HG03108 (cell line): ENCODE measurements around the gene MATR3.
"Not testable (repeated sequence)": the region's sequence is repeated elsewhere in the genome, so short reads cannot be mapped to it uniquely, and the experiment has no call there.

Experiments
- ATAC-seq: cut with Tn5 transposase; IDR thresholded peaks from one replicate; pipeline ENCODE4 v1.9.1; 2021; ENCODE audit warnings: moderate library complexity; ENCODE audit not compliant: unreplicated experiment

Gene MATR3, protein sequence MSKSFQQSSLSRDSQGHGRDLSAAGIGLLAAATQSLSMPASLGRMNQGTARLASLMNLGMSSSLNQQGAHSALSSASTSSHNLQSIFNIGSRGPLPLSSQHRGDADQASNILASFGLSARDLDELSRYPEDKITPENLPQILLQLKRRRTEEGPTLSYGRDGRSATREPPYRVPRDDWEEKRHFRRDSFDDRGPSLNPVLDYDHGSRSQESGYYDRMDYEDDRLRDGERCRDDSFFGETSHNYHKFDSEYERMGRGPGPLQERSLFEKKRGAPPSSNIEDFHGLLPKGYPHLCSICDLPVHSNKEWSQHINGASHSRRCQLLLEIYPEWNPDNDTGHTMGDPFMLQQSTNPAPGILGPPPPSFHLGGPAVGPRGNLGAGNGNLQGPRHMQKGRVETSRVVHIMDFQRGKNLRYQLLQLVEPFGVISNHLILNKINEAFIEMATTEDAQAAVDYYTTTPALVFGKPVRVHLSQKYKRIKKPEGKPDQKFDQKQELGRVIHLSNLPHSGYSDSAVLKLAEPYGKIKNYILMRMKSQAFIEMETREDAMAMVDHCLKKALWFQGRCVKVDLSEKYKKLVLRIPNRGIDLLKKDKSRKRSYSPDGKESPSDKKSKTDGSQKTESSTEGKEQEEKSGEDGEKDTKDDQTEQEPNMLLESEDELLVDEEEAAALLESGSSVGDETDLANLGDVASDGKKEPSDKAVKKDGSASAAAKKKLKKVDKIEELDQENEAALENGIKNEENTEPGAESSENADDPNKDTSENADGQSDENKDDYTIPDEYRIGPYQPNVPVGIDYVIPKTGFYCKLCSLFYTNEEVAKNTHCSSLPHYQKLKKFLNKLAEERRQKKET

DNA sequence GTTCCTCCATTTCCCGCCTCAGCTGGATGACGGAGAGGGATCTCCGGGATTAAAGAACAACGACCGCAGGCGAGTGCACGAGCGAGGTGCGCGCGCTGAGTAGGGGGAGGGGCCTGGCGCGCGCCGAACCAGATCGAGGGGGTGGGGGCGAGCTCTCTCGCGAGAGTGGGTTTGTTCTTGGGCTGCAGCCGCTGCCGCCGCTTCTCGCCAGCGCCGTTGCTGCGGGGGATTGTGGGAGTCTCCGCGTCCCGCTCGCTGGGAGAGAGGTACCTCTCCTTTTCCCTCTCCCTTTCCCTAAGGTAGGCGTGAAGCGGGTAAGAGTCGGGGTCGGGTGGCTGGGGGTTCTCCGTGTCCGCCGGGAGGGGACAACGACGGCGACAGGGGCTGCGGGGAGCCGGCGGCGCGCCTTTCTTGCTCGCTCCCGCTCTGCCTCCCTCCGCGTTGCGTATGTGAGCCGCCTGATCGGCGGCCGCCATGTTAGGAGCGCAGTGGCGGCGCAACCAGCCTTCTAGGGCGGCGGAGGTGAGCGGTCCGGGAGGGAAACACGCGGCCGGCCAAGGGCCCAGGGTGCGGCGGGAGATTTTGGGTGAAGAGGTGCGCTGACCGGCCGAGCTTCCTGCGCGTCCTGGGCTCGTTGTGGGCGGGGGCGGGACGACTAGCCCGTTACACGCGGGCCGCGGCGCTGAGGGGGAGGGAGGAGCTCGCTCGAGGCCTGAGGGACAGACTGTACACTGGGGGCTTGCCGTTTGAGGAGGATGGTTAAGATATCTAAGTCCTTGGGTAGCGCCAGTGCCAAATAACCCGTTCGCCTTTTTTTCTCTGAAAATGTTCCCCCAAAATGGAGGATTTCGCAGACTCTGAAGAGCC is at the start of gene MATR3:
MATR3 (plus strand) TSS at position 234 of the 867 bp plus-strand sequence. CDS start 13,676 bp downstream, outside the sequence.
- peak; percentile 80 for ATAC-seq

DNA sequence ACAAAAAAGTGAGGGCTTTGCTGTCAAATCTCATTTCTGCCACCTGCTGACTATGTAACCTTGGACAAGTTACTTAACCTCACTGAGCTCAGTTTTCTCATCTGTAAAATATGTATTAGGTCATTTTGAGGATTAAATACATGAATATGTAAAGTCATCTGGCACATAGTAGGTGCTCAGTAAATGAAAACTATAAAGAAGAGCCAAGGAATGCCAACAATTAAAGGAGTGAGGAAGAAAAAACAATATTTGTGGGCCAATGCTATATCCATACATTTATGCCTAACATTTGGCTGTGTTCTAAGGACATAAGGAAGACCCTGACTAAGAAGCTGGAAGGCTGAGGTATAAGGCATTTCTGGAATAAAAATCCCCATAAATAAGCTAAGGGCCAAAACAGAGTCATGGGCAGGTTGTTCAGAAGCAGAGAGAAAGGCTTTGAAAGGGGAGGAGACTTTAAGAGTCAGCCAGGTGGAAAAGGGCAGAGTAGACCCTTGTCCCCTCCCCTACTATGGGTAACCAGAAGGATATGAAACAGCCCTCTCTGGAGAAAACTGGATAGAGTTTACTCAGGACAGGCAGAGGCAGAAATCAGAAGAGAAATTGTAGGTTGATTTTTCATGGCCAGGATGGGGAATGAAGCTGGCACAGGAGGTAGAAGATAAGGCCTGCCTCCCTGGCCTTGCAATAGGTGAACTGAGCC is 47.8 kb upstream of the MATR3 start:
- no peak for ATAC-seq

DNA sequence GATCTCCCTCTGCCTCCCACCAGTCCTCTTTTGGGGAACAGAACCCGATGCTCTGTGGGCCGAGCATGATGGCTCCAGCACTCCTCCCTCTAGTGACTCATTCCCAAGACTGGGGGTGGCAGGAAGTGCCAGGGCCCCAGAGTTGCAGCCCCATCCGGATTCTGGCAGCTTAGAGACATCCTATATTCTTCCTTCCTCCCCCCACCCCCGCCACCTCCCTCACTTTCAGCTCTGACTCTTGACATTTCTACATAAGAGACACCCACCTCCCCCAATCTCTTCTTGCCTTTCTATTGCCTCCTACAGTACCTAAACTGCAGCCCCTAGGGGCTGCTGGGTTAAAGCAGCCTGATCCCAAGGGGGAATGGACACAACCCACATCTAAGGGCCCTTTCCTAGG is 47.1 kb upstream of the MATR3 start:
- no peak for ATAC-seq

DNA sequence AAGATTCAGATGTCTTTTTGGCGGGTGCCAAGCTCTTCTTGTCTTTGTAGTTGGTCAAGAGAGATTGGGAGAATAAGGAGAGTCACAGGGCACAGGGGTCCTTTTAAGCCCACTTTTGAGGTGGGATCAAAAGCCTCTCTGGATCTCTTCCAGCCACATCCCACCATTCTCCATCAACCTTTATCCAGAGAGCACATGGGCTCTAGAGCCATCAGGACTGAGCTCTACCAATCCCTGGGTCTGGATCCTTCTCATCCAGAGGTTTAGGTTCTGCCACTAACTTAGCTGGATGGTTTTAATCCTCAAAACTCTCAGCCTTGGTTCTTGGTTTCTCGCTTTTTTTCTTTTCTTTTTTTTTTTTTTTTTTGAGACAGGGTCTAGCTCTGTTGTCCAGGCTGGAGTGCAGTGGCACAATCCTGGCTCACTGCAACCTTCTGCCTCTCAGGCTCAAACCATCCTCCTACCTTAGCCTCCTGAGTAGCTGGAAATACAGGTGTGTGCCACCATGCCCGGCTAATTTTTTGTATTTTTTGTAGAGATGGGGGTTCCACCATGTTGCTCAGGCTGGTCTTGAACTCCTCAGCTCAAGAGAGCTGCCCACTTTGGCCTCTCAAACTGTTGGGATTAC is 44.6 kb upstream of the MATR3 start:
- no peak for ATAC-seq

DNA sequence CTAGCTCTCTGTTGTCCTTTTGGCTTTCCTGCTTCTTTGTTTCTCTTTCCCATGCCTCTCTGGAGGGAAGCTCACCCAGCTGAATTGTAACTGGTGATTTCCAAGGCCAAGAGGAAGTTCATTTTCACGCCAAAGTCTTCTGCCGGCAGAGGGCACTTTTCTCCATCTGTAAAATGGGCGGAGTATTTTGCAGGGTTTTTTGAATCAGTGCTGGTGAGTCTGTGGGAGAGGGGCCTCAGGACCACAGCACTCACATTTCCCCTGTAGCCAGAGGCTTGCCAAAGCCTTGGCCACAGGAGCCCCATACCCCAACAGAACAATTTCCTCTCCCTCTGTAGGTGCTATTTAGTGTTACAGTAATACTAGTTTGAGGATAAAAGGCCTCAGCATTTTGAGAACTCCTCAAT is 42.3 kb upstream of the MATR3 start:
- ATAC-seq: no peak

DNA sequence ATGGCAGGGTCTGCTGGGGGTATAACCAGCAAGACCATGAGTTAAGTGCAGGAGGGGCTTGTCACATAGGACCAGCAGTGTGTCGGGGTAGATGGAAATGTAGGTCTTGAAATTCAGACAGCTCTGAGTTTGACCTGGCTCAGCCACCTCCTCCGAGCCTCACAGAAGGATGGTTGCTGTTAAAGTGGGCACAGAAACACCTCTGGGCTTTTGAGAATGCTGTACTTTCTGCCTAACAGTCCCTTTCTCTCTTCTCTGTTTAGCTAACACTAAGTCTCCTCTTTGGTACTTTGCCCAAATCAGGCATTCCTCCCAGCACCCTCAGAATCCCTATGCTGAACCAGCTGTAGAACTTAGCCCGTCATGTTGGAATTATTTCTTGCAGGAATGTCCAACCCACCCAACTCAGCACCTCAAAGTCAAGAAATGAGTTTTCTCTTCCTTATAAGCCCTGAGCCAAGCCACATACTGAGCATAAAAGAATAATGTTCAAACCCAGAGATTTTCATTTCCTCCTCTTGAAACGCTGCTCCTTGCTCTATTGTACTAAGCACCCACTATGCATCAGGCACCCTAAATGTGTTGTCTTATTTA is 41.7 kb upstream of the MATR3 start:
- ATAC-seq: no peak

DNA sequence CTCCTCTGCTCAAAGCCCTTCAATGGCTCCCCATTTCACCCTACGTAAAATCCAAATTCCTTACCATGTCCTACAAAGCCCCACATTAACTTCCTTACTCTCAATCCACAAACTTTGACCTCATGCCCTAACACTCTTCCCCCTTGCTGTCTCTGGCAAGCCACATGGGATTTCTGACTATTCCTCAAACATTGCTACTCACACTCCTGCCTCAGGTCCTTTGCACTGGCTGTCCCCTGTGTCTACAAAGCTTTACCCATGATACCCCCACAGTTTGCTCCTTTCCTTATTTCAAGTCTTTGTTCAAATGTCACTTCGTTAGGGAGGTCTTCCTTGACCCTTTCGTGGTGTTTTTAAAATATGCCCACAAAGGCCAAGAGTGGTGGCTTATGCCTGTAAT is 40.4 kb upstream of the MATR3 start:
- ATAC-seq: no peak

DNA sequence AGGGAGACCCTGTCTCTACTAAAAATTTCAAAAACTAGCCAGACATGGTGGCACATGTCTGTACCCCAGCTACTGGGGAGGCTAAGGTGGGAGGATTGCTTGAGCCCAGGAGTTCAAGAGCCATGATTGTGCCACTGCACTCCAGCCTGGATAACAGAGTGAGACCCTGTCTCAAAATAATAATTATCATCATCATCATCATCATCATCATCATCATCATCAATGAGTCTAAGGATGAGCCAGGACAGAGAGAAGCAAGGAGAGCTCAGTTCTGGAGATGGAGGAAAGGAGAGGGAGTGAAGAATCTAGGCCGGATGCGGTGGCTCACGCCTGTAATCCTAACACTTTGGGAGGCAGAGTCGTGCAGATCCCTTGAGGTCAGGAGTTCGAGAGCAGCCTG is 36.7 kb upstream of the MATR3 start:
- ATAC-seq: no peak

DNA sequence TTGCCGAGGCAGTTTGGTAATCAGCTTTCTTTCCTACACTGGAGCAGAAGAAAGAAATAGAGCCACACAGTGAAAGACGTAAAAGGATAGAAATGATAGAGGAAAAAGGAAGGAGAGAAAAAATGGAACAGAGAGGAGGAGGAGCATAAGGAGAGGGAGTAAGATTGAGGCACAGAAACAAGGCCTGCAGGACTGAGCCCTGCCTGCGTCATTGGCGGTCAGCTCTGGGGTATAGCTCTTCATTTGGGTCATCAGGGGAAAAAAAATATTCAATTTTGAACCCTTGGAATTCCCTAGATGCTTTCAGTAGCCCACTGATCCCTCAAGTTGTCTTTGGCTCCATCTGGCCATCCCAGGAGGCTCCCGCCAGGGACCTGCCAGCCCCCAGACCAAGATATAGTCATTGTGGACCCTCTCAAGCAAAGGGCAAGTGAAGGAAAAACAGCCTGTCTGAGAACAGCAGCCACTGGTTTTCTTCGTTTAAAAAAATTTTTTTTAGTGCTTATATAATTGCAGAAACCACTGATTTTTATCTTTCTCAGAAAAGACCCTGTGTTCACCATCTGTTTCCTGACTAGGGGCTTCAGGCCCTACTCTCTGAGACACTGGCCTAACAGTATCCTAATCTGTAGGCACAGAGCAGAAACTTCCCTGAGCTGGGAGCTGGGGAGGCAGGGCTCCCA is 31.3 kb upstream of the MATR3 start:
- ATAC-seq: no peak

DNA sequence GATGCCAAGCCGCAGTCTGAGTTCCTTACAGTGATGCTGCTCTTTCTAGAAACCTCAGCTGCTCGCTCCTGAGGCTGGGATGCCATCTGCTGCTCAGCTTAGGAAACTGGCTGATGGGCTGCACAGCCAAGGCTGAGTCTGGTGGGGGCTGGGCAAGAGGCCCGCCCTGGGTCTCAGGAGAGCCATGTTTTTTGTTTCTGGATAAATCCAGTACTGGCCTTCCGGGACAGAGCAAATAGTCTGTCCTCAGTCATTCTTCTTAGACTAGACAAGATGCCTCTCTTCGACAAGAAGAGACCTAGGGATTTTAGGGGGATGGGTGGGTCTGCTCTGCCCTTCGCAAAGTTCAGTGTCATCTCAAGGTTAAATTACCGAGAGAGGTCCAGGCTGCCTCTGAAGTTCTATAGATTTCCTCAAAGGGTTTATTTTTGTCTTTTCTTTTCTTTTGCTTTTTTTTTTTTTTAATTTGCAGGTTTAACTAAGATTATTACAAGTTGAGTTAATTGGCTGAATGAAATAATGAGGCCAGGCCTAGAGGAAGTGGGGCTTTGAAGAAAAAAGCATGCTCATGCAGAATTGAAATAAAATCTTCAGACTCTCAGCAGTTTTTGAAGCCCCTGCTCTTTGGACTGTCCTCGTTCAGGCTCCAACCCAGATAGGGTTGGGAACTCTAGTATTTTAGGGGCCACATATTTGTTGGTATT is 30.6 kb upstream of the MATR3 start:
- peak; percentile 88 for ATAC-seq

DNA sequence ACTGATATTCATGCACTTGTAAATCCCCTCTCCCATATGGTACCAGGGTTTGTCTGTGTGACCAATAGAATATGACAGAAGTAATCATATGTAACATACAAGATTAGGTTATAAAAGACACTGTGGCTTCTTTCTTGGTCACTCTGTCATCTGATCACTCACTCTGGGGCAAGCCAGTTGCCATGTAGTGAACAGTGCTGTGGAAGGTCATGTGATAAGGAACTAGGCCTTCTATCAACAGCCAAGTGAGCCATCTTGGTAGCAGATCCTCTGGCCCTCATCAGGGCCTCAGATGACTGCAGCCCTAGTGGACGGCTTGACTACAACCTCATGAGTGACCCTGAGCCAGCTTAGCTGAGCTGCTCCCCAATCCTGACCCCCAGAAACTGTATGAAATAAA is 30.0 kb upstream of the MATR3 start:
- no peak for ATAC-seq

DNA sequence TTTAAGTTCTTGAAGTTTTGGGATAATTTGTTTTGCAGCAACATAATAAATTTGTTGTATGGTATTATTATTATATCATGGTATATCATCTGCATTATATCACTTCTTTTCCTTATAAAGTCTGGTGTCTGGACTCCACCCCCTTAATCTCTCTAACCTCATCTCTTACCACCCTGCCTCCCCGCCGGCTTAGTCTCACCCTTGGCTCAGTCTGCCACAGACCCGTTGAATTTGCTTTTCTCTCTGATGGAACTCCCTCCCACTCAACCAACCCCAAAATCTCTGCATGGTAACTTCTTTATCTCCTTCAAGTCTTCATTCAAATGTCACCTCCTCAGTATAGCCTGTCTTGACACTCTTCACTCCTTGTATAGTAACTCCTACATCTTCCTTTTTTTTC is 29.6 kb upstream of the MATR3 start:
- no peak for ATAC-seq

DNA sequence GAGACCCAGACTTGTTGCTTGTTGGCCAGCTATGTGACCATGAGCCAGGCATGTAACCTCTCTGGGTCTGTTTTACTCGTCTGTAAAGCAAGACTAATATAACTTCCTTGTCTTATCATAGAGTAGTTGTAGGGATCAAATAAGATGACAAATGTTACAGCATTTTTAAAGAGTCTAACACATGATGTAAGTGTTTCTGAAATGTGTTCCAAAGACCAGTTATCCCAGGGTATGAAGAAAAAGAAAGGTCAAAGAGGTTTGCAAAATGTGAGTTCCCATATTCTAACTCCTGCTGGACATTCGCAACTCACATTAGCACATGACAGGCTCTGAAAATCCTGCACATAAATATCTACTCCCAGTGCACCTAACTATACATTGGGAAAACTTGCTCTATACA is 28.5 kb upstream of the MATR3 start:
- ATAC-seq: no peak

DNA sequence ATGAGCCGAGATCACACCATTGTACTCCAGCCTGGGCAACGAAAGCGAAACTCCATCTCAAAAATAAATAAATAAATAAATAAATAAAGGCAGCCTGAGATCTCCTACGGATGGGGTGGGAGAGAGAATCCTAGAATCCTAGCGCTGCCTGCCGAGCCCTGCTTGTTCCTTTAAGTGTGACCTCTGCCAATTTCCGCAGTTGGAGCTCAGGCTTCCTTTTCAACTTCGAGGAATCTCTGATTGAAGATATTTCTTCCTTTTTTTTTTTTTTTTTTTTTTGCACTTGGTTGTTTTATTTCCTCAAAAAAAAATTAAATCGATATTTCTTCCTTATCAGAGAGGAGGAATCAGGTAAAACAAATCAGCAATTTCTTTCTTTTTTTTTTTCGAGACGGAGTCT is 27.3 kb upstream of the MATR3 start:
- no peak for ATAC-seq

DNA sequence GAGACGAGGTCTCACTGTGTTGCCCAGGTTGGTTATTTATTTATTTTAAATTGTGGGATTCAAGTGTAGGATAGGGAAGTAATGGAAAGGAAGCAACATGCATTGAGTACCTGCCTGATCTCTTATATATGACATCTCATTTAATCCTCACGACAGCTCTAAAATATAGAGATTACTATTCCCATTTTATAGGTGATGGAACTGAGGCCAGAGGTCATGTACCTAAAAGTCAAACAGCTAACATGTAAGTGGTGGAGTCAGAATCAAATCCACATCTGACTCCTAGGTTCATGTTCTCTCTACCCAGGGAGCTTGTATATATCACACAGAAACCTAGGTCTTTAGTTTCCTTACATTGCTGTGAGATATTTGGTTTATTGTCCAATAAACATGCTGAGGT is 26.1 kb upstream of the MATR3 start:
- ATAC-seq: no peak

DNA sequence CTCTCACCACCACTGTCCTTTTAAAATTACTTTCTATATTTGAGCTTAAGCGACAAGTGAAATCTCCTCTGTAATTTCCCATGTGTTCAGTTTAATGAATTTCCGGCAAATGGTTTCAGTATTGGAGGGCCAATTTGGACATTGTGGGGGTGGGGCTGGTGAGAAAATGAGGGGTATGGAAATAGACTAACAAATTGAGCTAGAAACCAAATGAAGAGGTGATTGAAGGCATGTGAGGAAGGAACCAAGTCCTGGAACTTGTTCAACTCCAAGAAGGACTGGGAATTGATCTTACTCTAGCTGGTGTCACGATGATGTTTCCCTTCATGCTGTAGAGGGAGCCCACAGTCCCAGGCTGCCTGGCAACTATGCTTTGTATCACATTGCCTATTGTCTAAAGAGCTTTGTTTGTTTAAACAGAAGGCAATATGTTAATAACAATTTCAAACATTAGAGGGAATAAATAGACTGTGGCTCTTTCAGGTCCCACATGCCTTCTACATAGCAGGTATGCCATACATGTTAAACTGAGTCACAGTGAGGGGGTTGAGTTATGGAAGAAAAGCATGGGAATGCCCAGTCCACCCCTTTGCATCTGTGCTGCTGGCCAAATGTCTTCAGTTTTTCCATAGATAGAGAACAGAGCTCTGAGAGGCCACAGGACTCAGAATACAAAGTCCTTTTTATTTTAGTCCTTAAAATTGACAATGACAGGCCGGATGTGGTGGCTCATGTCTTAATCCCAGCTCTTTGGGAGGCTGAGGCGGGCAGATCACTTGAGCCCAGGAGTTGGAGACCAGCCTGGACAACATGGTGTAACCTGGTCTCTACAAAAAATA is 25.0 kb upstream of the MATR3 start:
- ATAC-seq: no peak

DNA sequence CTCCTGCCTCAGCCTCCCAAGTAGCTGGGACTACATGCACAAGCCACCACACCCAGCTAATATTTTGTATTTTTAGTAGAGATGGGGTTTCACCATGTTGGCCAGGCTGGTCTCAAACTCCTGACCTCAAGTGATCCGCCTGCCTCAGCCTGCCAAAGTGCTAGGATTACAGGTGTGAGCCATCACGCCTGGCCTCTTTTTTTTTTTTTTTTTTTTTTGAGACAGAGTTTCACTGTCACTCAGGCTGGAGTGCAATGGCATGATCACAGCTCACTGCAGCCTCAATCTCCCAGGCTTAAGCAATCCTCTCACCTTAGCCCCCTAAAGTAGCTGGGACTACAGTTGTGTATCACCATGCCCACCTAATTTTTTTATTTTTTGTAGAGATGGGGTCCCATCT is 22.8 kb upstream of the MATR3 start:
- not testable (repeated sequence) for ATAC-seq
